NAMALWA (cell line): Measurements from ENCODE around the gene OR2F2.

Experiments
- DNase-seq: peaks from one replicate; pipeline ENCODE4 v3.0.0-alpha.2; 2015; ENCODE audit warnings: low spot score

The OR2F2 gene, protein sequence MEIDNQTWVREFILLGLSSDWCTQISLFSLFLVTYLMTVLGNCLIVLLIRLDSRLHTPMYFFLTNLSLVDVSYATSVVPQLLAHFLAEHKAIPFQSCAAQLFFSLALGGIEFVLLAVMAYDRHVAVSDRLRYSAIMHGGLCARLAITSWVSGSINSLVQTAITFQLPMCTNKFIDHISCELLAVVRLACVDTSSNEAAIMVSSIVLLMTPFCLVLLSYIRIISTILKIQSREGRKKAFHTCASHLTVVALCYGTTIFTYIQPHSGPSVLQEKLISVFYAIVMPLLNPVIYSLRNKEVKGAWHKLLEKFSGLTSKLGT

DNA sequence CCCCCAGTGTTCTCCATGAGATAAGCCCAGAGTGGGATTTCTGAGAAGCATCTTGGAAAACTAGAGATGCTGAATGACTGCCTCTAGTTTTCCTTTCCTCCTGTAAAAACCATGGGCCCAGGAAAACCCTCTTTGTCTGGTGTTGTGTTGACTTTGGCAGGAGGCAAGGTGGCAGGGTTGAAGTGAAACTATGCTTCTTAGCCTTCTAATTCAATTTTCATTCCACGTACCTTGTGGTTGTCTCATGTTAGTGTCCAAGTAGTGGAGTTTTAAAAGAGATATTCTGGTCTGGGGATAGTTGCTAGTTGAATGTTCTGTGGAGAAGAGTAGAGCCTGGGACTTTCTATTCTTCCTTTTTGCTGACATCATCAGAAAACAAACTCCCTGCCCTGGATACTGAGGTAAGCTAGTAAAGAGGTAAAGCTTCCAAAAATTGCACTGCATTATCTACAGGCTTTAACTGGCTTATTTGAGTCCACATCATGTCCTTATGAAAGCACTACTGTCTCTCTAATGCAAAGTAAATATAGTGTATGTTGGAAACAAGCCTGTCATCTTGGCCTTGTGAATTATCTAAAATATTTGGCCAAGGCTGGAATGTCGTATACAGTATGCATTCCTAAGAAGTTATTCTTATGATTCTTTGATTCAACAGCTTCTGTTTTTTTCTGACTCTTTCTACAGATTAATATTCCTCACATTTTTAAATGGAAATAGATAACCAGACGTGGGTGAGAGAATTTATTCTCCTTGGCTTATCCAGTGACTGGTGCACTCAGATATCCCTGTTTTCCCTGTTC, at the start of gene OR2F2:
Gene OR2F2 (plus strand): TSS at position 708 of the 800 bp plus-strand sequence. CDS start 0 bp downstream, at position 708.
- no peak for DNase-seq

DNA sequence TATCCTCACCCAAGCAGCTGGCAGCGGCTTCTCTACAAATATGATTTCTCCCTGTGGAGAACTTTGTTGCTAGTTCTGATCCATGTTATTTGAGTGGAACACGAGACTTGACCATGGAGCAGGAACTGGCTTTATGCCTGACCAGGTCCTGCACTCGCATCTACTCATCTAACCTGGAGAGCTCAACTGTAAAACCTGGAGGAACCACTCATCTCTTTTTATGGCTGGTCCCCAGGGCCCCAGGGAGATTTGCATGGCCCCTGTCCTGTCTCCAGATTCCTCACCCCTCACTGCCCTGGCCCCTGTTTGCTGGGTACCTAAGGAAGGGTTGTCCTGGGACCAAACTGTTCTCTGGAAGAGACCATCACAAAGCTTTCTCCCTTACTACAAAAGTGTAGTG, 49.1 kb upstream of the OR2F2 start:
- DNase-seq: no peak

DNA sequence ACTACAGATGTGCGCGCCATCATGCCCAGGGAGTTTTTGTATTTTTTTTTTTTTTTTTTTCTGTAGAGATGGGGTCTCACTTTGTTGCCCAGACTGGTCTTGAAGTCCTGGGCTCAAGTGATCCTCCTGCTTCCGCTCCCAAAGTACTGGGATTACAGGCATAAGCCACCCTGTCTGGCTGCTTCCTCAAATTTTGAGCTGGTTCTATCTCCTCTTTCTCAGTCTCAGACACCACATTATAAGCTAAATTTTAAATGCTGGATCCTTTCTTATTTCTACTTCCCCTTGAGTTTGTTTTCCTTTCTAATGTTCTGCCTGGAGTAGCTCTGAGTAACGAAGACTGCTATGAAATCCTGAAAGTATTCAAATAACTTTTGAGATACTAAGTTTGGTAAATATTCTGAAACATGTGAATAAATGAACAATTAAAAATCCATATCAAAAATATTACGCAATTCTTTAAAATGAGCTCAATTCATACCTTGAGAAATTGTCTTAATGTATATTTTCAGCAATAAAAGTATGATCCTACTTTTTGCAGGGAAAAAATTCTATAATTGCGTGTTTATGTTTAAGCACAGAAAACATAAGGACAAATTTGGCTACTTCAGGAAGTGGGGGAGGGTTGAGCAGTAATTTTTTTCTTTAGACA, 48.1 kb upstream of the OR2F2 start:
- DNase-seq: no peak

DNA sequence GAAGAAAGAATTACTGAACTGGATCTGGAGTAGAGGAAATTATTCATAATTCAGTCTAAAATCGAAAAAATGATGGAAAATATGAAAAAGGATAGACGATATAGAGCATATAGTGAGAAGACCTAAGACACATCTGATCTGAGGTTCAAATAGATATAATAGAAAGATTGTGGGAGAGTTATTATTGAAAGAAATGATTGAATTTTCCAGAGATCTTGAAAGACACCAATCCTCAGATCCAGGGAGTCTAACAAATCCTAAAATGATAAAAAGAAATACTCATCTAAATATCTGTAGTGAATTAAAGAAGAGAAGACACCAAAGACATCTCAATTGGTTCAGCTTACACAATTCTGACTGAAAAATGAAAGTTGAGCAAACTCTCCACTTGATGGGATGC, 46.0 kb upstream of the OR2F2 start:
- DNase-seq: no peak

DNA sequence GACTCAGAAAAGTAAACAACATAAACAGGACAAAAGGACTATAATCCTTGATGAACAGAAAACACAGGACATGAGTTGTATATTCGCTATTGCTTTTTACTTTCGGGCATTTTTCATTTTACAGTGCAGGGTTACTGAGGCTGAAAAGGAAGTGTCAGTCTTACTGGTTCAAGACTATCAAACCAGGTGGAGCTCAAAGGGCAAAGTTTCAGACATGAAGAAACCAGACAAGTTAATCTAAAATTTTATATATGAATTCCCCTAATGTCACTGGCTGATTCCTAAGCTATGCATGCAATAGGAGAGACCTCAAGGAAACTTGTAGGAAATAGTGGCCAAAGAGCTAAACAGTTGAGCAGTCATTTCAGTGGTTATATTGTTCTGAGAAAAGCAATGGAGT, 44.5 kb upstream of the OR2F2 start:
- DNase-seq: no peak

DNA sequence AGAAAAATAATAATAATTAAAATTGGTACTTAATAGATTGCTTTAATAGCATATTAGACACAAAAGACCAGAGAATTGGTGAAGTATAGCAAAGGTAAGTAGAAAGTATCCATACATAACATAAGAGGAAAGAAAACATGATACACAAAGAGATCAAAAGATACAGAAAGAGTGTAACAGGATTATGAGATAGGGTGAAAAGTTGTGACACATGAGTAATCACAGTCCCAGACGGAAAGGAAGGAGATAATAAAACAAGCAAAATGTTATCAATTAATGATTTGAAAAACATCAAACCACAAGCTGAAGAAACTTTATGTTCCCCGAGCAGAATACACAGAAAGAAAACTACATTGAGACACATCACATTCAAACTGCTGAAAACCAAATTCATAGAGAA, 43.6 kb upstream of the OR2F2 start:
- no peak for DNase-seq

DNA sequence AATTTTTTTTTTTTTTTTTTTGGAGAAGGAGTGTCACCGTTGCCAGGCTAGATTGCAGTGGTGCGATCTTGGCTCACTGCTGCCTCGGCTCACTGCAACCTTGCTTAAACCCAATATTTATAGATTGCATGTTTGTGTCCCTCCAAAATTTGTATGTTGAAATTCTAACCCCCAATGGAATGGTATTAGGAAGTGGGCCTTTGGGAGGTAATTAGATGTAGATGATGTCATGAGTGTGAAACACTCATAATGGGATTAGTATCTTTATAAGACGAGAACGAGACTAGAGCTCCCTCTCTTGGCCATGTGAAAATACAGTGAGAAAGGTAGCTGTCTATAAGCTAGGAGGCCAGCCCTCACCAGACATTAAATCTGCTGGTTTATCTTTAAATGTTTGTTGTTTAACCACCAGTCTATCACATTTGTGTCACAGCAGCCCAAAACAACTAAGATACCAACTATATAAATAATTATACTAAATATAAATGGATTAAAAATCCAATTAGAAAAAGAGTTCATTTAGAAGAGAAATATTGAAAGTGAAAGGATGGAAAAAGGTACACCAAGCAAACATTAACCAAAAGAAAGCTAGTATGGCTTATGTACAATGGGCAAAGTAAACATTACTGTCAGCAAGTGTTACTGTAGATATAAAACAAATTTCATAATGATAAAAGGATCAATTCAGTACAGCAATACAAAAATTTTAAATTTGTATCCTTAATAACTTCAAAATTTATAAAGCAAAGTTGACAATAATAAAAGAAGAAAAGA, 42.3 kb upstream of the OR2F2 start:
- peak; percentile 86 for DNase-seq

DNA sequence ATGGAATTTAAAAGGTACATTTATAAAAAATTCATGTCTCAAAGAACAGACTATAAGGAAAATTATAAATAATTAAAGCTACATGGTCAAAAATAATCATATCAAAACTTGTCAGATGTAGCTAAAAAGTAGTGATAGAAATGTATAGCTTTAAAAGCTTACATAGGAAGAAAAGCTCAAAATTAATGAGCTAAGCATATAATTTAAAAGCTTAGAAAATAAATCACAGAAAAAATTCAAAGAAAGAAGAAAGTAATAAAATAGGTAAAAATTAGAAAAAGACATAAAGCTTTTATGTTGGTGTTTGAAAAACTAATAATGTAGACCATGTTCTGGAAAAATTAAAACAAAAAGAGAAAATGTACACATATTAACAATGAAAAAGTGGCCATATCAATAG, 38.4 kb upstream of the OR2F2 start:
- no peak for DNase-seq

DNA sequence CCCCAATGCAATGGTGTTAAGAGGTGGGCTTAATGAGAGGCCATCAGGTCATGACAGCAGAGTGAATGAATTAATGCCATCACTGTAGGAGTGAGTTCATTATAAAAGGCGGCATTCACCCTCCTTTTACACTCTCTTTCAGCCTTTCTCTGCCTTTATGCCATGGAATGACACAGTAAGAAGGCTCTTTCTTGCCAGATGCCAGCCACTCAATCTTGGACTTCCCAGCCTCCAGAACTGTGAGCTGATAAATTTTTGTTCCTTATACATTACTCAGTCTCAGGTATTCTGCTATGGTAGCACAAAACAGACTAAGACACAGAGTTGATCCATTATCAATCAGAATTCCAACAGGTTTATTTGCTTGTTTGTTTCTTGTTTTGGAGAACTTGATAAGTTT, 36.2 kb upstream of the OR2F2 start:
- no peak for DNase-seq

DNA sequence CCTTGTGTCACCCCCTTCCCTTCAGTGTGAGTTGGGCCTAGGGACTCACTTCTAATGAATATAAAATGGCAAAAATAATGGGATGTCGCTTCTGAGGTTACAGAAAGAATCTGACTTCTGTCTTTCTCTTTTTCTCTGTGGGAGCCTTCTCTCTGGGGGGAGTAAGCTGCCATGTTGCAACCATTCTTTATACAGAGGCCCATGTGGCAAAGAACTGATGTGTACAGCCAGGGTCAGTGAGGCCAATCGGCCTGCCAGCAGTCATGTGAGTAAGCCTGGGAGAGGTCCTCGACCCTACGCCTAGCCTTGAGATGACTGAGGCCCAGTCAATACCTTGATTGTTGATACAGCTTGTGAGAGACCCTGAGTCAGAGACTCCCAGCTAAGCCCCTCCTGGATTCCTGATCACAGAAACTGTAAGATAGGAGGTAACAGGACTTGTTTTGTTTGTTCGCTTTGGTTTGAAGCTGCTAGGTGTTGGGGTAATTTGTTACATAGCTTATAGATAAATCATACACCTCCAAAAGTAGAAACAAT, 34.7 kb upstream of the OR2F2 start:
- DNase-seq: no peak

DNA sequence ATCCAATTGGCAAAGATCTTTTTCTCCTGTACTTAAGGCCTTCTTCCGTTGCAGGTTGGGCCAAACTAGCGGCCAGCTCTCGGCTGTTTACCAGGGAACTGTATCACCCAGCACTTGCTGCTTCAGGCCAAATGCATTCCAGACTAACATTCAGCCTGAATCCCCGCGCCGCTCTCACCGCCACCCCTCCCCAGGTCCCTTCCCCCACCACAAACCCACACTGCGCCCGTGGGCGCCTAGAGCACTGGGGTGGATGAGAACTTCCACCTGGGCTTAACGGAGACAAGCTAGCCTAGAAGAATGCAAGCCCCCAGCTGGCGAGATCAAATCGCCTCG, 33.7 kb upstream of the OR2F2 start:
- DNase-seq: no peak

DNA sequence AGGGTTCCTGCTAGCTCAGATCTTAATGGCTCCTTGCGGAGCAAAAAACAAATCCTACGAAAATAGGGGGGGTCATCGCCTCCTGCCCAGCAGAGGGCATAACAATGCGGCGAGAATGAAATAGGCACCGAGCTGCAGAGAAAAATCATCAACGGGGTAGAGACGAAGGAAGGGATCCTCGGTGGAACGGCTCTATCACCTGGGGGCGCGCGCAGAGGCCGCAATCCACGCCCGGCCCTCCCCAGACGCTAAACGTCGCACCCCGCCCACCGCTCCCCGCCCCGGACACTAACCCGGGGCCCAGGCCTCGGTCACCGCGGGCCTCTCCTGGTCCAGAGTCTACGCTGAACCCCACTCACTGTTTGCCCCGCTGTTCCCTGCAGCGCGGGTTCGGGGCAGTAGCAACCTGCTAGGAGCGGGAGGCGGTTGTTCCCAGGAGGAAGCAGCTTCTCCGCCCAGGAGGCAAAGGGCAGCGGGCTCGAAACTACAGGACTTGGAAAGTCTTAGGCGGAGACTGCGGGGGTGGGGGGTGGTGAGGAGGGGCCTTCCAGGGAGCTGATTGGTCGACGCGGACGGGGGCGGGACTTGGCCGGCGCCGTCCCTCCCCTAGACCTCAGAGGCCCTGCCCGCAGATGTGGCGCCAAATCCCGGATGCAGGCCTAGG, 33.2 kb upstream of the OR2F2 start, which contains the start of gene TCAF1:
Gene TCAF1 (minus strand): TSS at position 509 of the 664 bp plus-strand sequence. CDS start 25,568 bp downstream, outside the sequence.
- DNase-seq: peak; percentile 88

DNA sequence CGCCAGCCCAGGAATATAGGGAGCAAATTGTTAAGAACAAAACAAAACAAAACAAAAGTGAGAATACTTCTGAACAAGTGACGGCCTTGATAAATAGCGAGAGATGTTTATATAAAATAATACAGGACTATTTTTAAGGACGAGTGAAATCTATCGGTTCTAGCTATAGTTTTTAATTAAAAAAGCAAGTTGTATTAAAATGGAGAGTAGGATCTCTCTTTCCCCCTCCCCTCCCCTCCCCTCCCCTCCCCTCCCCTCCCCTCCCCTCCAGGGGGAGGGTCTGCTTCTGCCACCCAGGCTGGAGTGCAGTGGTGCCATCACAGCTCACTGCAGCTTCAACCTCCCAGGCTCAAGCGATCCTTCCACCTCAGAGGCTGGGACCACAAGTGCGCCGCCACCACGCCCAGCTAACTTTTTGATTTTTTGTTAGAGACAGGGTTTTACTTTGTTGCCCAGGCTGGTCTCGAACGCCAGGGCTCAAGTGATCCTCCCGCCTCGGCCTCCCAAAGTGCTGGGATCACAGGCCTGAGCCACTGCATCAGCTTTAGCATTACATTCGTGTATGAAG, 32.6 kb upstream of the OR2F2 start:
- no peak for DNase-seq

DNA sequence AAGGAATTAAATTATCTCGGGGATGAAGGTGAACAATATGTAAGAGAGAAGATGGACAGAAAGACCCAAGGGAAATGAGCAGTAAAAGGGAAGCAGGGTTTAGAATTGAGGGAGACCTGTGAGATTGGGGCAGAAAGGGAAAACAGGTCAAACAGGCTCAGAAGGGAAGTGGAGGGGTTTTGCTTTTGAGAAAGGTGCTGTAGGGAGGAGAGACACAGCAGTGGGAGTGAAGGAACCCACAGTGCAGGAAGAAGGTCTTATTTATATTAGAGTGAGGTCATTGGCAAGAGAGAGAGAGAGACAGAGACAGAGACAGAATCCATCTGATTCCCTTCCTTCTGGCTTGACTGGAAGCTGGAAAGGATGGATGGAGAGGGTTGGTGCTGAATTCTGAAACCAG, 29.5 kb upstream of the OR2F2 start:
- no peak for DNase-seq

DNA sequence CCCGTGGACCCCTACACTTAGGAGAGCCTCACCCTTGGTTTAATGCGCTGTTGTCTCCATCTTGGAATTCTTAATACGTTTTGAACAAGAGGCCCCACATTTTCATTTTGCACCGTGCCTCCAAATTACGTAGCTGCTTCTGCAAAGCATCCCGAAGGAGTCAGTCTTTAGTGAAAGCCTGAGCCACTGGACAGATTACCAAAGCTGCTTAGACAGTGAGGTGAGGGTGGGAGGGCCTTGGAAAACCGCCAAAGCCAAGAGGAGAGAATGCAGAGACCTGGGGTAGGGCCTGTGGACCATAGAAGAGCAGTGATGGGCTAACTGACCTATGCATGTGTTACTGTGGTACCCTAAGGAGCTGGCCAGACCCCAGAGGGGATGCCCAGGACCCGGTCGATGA, 28.9 kb upstream of the OR2F2 start:
- DNase-seq: no peak

DNA sequence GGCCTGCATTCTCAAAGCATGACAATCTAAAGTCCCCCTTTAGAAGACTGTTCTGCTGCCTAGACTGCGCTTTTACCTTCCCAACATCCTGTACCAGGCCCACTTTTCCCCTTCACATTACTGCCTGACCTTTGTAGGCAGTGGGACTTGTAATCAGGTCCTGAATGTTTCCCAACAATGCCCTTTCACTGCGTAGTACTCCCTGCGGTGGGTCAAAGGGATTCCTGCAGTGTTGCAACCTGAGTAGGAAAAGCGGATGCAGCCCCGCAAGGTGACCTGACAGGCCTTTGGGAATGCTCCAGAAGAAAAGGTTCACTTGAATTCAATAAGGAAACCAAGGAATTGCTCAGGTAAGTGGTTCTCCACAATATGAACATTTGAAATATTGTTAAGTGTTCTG, 28.1 kb upstream of the OR2F2 start:
- DNase-seq: no peak

DNA sequence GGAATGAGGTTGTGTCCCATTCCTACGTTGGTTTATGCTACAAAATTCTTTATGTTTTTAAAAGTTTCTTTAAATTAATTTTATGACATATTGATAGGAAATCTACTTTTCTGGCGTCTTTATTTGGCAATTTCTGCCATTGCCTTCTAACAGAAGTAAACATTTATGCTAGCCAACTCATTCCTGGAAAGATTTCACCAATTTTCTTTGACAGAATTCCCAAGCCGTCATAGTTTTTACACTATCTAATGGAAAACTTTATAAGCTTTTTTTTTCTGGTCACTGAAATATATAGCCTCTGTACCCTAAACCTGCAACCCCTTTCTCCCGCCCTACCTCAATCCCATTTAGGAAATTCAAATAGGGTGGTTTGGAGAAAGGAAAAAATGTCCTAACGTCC, 26.9 kb upstream of the OR2F2 start:
- DNase-seq: no peak

DNA sequence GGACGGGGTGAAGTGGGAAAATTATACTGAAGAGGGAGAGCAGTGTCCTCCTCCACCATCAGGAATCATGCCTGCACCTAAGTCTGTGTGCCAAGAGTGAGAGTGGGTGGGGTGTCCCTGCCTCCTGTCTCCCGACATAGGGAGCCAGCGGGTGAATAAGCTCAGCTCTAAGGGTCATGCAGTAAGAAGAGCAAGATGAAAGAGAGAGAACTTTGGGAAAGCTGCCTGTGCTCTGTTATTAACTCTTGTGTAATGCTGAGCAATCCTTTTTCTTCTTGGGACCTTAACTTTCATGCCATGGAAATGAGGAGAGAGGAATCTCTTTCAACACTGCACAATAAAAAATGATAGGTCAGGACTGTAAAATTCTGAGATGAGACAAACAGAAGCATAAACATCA, 25.2 kb upstream of the OR2F2 start:
- no peak for DNase-seq

DNA sequence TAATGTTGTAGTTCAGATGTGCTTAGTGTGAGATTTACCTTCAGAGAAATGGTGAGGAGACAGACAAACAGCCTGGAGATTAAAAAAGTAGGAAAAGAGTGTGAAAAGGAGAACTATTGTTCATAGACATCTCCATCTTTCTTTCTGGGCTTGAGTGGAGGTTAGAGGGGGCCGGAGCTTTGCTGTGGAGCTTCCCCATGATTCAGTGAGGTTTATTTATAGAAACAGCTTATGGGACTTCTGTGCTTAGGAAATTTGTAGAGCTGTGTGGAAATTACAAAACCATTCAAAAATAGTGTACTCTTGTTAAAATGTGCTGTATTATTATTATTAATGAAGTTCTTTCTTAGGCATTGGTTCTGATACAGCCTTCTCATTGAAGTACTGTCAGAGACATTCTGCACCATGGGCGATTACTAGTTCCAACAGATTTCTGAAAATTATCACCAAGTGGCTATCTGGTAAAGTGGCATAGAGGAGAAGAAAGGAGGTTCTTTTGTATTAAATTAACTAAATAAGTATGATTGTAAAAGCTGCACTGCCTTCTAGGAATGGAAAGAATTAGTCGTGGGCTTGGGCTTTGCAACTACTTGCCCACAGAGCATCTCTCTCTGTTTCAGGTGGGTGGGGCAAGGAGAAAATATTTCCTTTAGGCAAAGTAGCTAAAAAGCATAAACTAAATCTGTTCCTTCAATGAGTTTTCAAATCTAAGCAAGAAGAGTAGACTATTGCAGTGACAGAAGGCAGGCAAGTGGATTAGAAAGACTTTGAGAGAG, 24.4 kb upstream of the OR2F2 start:
- no peak for DNase-seq

DNA sequence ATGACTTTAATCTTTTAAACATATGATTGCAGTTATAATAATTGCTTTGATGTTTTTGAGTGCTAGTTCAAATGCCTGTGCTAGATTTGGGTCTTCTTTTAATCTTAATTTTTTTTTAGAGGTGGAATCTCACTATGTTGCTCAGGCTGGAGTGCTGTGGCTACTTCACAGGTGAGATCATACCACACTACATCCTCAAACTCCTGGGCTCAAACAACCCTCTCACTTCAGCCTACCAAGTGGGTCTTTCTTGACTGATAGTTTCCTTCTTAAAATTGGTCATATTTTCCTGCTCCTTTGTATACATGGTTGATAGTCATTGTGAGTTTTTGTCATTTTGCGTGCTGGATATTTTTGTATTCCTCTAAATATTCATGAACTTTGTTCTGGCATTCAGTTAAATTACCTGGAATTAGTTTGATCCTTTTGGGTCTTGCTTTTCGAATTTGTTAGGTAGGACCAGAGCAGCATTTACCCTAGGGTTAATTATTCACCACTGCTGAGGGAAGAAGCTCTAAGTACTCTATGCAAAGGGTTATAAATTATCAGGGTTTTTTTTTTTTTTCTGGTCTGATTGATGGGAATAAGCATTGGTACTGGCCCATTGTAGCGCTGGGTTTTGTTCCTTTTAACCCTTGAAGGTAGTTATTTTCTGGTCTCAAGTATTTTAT, 21.0 kb upstream of the OR2F2 start:
- no peak for DNase-seq
